Stimulated activated naive CD8-positive, alpha-beta T cell treated with anti-CD3 and anti-CD28 coated beads, Interleukin-15, Interleukin-2, amounts not matched to agents 100 U/mL and 50 U/mL, for 24 hours (primary cell): ENCODE measurements around the gene LYL1.
"Not testable (repeated sequence)": the region's sequence is repeated elsewhere in the genome, so short reads cannot be mapped to it uniquely, and the experiment has no call there.

Source experiments
- ATAC-seq: fragments of 150-1000 bp; cut with Tn5 transposase; one replicate; pipeline ENCODE4 v1.10.0; 2021
- DNase-seq: peaks from one replicate; pipeline ENCODE4 v3.0.0; 2021

The LYL1 gene

DNA sequence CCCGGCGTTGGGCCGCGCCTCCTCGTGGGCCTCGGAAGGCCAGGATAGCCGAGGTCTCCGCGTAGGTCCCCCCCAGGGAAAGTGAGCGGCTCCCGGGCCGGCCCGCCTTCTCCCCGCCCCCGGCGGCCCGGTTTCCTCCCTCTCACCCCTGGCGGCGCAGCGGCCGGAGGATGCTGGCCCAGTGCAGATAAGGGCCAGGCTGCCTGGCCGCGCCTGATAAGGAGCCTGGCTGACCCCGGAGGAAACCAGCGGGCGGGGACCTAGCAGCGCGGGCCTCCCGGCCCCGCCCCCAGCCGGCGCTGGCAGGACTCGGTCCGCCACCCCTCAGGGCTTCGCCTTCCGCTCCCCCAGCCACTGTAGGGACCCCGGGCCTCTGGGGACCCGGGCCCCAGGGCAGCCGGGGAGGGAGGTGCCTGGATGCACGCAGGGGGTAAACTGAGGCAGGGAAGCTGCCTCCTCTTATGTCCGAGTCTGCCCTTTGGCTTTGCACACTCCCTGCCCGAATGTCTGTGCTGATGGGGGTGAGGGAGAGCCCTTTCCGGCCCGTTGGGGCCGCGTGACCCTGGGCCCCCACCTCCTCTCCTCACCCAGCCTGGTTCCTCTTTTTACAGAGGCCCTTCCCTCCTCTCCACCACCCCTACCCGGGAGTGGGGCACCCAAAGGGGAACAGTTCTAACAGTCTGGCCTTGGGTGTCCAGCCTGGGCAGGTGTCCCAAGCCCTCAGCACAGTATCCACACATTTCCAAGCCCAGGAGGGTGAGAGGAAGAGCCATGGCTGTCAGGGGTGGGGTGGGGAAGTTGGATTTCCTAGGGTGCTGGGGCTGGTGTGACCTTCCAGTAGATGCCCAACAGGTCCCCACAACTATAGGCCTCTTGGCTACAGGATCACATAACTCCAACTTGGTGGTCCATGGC is at the start of gene LYL1:
Gene LYL1 (minus strand): TSS at position 193 of the 915 bp plus-strand sequence. CDS start 1,687 bp downstream, outside the sequence.
- peak; percentile 28 for ATAC-seq
- peak; percentile 65 for DNase-seq

DNA sequence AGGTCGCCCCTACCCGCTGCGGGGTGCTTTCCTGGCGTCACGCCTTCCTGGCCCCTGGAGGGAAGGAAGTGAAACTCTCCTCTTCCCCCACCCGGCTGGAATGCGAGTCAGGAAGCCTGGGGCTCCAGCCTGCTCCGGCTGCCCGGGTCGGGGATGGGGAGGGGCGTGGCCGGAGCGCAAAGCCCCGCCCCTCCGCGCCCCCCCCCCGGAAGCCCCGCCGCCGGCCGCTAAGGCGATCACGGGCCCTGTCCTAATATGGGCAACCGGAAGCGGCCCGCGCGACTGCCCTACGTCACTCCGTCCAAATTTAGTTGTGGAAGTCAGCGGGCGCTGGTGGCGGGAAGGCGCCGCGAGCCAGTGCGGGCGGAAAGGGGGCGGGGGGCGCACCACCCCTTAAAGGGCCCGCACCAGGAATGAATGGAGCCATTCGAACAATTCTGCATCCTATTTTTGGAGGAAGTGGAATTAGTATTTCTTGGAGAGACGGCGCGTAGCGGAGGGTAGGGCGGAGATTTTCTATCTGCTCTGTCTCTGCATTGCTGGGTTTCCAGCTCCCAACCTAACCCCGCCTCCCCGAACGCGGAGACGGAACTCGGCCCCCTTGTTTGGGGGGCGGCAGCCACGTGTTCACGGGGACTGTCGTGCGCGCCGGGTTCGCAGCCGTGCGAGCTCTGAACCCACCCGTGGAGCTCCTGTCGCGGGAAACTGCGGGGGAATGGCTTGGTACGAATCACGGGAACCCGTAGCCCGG is 49.1 kb upstream of the LYL1 start:
- DNase-seq (peak; percentile 96), ATAC-seq (peak; percentile 60)

DNA sequence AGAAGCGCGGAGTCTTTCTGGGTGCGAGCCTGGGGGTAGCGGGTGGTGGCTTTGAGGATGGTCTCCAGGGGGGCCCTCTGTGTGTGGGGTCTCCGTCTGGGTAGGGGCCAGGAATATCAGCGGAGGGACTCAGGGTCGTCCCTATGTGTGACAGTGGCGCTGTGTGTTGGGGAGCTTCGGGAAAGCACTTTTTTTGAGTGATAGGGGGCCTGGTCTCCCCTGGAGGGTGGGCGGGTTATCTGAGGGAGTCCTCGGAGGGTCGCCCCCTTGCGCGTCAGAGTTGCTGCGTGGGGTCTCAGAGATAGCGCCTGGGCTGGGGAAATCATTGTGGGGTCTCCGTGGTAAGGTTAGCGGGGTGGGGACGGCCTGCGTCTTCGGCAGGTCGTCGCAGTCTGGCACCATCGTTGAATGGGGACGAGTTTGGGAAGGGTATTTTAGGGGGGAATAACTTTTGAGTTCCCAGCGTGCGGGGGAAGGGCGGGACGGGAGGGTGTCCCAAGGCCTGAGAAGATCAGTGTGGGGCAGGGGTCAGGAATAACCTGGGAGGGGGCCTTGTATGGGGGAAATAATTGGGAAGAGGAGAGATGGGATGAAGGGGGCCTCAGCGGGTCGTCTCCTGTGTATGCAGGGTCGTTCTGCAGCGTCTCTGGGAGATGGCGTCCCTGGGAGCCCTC is 48.4 kb upstream of the LYL1 start:
- peak; percentile 53 for DNase-seq
- ATAC-seq, result peak; percentile 3

DNA sequence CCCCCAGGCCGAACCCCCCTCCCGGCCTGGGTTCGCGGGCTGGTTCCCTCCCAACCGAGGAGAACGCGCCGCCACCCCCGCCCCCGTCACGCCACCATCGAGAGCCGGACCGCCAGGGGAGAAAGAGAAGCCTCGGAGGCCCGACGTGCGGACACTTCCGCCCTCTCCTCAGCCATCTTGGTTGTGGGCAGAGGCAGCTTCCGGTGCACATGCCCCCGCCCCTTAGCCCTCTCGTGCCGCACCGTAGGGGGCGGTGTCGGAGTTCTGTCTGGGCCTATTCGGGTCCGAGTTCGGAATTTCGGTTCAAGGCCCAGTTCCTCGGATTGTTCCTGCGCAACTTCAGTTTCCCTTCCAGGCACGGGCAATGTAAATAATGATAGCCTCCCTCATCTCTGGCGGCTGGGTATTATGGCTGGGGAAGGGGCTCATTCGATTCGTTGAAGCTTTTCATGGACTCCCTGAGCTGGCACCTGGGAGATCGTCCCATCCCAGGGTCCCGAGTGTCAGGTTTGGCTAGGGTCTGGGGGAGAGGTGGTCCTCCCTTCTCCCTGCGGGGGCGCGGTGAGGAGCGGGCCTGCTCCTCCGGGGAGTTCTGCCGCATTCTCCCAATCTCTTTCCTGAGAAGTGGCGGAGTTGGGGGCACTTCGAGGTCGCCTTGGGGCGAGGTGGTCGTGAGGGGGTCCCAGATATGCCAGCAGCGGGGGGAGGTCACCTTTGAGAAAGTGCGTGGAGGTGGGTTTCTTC is 47.7 kb upstream of the LYL1 start, which contains the start of the genes IER2 and STX10:
Gene IER2 (plus strand): TSS at position 225 of the 744 bp plus-strand sequence. CDS start 2,776 bp downstream, outside the sequence.
Gene STX10 (minus strand): TSS at position 189 of the 744 bp plus-strand sequence. CDS start 202 bp downstream, outside the sequence.
- DNase-seq, result peak; percentile 94
- ATAC-seq, result peak; percentile 48

DNA sequence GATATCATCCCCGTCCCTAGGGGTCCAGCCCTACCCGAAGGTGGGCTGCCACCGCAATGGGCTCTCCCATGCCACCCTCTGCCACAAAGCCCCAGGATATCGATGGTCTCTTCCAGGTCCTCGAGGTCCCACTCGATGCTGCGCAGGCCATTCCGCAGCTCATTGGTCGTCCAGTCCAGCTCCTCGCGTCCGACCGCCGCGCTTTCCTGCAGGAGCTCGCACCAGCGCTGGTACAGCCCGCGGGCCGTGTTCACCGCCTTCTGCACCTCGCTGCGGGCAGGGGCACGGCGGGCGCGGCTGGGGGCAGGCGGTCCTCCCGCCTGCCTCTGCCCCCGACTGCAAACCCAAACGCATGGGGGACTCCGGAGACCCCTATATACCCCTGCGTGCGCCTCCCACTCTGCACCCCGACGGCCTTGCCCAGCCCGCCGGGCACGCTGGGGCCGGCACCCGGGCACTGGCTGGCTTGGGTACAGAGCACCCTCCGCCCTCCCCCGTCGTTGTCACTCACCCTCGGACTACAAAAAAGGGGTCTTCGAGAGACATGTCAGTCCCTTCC is 47.0 kb upstream of the LYL1 start:
- DNase-seq, result peak; percentile 49
- no peak for ATAC-seq

DNA sequence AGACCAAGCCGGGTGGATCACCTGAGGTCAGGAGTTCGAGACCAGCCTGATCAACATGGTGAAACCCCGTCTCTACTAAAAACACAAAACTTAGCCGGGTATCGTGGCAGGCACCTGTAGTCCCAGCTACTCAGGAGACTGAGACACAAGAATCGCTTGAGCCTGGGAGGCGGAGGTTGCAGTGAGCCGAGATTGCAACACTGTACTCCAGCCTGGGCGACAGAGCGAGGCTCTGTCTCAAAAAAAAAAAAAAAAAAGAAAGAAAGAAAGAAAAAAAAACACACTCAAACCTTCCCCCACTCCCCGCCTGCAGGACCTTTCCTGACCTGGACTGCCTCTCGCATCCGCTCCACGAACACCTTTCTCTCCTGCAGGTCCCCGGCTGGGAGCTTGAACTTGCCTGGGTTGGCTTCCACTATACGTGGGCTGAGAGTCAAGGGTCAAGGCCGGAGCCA is 46.5 kb upstream of the LYL1 start:
- not testable (repeated sequence) for DNase-seq, ATAC-seq

DNA sequence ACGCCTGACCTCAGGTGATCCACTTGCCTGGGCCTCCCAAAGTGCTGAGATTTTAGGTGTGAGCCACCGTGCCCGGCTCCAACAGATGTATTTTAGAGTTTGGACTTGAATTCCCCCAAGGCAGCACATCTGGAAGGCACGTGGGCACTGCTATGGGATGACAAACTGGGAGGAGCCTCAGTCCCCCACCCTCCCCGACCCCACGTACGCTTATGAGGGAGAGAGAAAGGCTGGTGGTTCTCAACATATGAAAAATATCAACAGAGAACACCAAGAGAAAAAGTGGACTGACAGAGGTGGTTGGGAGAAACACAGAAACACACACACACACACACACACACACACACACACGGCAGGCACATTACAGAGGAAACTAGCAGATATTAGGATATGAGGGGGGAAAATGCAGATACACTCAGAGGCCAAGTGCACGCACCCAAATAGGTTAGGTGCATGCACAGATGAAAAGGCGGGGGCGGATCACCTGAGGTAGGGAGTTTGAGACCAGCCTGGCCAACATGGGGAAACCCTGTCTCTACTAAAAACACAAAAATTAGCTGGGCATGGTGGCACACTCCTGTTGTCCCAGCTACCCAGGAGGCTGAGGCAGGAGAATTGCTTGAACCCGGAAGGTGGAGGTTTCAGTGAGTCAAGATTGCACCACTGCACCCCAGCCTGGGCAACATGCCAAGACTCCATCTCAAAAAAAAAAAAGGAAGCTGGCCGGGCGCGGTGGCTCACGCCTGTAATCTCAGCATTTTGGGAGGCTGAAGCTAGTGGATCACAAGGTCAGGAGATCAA is 44.3 kb upstream of the LYL1 start:
- no peak for ATAC-seq
- no peak for DNase-seq

DNA sequence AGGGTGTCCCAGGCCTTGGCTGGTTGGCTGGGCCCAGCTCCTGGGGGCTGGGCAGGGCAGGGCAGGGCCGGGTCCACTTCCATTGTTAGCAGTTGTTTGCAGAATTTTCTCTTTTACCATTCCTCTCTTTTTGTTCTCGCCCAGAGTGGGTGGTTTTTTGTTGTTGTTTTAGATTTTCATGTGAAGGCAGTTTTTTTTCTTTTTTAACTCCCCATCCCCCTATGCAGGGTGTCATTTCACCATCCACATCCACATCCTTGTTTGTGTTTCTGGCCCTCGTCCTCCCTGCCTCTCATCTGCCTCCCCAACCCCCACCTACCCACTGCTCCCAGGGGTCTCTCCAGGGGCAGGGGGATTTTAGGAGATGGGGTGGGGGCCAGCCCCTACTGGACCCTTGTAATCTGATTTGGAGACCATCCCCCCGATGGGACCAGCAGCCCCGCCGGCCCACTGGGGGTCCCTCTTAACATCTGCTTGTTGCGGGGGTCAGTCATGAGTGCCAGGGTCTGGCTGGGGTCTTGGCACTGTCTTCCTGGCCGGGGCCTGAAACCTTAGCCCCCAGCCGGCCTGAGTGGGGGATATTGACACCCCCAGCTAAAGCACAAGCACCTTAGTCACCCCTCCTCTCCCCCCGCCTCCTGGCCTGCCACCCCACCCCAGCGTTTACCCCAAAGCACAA is 37.1 kb upstream of the LYL1 start:
- no peak for DNase-seq
- no peak for ATAC-seq

DNA sequence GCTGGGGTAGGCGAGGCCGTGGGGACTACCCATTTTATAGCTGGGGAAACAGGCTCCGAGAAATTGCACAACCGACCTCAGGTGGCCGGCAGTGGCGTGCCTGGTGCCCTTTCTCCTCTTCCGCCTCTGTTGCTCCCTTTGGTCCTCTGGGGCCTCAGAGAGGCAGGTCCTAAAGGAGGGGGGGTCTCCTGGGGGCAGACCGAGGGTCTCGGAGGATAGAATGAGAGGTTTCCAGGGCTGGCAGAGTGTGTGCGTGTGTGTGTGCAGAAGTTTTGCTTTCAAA is 36.2 kb upstream of the LYL1 start:
- no peak for ATAC-seq
- no peak for DNase-seq

DNA sequence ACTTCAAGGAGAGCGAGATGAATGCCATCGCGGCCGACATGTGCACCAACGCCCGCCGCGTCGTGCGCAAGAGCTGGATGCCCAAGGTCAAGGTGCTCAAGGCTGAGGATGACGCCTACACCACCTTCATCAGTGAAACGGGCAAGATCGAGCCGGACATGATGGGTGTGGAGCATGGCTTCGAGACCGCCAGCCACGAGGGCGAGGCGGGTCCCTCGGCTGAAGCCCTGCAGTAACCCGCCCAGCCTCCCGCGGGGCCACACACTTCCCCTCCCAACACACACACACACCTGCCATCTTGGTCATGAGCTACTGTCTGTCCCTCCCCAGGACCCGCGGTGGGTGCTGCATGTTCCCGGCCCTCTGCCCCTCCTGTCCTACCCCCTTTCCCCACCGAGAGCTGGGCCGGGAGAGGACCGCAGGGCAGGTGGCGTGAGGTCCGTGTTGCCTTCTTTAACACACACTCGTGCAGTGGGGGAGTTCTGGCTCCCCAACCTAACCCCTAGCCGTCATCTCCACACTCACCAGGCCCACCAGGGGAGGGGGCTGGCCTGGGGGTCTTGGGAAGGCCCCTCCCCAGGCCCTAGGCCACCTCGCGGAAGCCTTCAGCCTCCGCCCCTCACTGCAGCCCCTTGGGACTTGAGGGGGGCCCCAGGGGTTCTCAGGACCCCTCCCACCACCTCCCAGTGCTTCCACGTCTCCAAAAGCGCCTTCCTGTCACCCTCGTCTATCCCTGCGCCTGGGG is 35.7 kb upstream of the LYL1 start:
- no peak for ATAC-seq
- no peak for DNase-seq

DNA sequence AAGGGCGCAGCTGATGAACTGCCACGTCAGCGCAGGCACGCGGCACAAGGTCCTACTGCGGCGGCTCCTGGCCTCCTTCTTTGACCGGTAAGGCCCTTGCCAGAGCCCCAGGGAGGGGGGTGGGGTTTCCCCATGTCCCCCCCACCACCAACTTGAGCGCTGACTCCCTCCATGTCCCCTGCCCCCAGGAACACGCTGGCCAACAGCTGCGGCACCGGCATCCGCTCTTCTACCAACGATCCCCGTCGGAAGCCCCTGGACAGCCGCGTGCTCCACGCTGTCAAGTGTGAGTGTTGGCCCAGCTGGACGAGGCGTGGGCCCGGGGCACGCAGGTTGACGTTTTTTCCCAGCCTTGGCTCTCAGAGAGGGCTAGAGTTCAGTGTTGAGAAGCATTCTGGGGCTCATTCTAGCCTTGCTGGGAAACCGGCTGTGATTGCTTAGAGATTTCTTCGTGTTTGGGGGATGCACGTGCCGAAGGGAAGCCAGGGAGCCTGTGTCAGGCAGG is 34.7 kb upstream of the LYL1 start:
- no peak for DNase-seq
- ATAC-seq, result no peak

DNA sequence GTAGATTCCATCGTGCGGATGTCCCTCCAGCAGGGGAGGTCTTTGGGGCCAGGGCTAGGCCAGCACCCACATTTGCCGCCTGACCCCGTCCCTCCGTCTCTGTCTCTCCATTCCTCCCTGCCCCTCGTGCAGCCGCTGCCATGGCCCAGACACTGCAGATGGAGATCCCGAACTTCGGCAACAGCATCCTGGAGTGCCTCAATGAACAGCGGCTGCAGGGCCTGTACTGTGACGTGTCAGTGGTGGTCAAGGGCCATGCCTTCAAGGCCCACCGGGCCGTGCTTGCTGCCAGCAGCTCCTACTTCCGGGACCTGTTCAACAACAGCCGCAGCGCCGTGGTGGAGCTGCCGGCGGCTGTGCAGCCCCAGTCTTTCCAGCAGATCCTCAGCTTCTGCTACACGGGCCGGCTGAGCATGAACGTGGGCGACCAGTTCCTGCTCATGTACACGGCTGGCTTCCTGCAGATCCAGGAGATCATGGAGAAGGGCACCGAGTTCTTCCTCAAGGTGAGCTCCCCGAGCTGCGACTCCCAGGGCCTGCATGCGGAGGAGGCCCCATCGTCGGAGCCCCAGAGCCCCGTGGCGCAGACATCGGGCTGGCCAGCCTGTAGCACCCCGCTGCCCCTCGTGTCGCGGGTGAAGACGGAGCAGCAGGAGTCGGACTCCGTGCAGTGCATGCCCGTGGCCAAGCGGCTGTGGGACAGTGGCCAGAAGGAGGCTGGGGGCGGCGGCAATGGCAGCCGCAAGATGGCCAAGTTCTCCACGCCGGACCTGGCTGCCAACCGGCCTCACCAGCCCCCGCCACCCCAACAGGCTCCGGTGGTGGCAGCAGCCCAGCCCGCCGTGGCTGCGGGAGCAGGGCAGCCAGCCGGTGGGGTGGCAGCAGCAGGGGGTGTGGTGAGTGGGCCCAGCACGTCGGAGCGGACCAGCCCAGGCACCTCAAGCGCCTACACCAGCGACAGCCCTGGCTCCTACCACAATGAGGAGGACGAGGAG is 32.7 kb upstream of the LYL1 start:
- ATAC-seq, result no peak
- no peak for DNase-seq

DNA sequence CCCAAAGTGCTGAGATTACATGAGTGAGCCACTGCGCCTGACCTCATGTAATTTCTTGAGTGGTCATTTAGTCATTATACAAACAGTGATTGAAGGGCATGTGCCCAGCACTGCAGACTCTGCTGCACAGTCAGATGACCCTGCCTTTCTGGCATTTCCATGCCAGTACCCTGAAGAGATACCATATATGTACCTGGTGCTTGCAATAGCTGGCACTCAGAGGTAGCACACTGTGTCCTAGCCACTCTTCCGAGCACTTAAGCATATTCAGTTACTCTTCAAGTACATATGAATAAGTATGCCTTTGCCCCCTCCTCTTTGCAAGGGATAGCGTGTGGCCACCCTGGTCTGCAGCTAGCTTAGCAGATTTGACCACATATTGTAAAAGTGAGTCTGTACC is 32.0 kb upstream of the LYL1 start:
- DNase-seq (no peak), ATAC-seq (no peak)

DNA sequence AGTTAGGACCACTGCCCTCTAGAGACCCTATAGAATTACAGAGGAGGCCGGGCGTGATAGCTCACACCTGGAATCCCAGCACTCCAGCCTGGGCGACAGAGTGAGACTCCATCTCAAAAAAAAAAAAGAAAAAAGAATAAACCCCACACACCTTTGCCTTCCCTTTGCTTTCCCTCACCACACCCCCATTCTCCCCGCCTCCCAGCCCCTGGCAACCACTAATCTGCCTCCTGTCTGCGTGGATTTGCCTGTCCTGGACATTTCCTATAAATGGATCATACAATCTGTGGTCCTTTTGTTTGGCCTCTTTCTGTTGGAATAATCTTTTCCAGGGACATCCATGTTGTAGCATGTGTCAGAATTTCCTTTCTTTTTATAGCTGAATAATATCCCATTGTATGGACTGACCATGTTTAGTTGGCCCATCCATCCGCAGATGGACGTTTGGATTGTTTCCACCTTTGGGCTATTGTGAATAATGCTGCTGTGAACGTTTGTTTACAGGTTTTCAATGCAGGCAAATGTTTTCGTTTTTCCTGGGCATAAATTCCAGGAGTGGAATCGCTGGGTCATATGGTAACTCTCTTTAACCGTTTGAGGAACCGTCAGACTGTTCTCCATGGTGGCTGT is 30.7 kb upstream of the LYL1 start:
- no peak for ATAC-seq
- no peak for DNase-seq

DNA sequence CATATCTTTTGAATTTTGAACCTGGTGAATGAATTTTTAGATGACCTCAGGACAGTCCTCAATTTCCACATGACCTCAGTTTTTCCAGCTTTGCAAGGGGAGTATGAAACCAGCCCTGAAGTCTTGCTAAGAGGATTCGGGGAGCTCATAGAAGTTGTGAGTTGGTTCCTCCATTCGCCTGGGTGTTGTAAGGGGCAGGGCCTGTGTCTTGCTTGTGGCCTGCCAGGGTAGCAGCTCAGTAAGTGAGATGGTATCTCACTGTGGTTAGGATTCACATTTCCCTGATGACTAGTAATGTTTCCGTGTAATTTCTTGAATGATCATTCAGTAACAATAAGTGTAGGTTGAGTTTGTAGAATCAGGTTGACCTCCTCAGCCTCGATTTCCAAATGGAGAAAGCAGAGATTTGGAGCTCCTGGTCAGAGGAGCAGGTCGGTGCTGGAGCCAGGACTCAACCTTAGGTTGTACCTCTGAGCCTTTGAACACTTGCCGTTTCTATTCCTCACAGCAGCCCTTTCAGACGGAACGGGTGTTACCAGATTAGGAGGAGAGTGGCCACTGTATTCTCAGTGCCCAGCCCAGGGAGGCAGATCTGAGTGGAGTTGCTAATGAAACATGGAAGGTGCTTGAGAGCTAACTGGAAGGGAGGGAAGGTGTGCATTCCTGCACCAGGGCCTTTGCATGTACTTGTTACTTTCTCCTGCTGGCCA is 30.0 kb upstream of the LYL1 start:
- ATAC-seq (peak; percentile 99), DNase-seq (peak; percentile 73)

DNA sequence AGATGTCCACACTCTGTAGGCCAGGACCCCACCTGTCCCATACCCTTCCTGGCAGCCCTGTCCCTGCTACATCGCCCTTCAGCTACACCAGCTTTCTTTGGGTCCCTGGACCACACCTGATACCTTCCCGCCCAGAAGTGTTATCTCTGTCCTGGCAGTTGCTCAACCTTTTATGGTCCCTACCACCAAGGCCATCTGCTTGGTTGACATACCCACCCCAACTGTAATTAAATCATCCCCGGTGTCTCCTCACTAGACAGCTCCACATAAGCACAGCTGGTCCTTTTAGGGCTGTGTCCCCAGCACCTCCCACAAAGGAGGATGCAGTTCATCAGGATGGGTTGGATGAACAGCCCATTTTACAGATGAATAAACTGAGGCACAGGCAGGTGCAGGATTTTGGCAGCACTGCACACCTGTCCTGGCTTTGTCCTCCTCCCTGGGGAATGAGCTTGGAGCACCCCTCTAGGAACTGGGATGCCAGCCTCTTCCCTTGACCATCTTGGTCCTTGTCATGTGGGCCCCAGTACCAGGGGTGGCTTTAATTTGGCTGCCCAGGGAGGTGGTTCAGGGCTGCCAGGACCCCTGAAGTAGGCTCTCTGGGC is 28.3 kb upstream of the LYL1 start:
- no peak for ATAC-seq
- DNase-seq, result no peak
